HG03354 (cell line): ENCODE measurements around the gene WNT5A.

Source experiments
- ATAC-seq: cut with Tn5 transposase; IDR thresholded peaks from one replicate; pipeline ENCODE4 v1.9.1; 2021; ENCODE audit warnings: mild to moderate bottlenecking; ENCODE audit not compliant: unreplicated experiment, poor library complexity, severe bottlenecking

Gene WNT5A

GRCh38 chr3:55455915-55456314 lies 31.2 kb downstream of the WNT5A start:
- no peak for ATAC-seq

- ATAC-seq = no peak
Observed at GRCh38 chr3:55454611-55455010, 32.5 kb downstream of the WNT5A start.

DNA sequence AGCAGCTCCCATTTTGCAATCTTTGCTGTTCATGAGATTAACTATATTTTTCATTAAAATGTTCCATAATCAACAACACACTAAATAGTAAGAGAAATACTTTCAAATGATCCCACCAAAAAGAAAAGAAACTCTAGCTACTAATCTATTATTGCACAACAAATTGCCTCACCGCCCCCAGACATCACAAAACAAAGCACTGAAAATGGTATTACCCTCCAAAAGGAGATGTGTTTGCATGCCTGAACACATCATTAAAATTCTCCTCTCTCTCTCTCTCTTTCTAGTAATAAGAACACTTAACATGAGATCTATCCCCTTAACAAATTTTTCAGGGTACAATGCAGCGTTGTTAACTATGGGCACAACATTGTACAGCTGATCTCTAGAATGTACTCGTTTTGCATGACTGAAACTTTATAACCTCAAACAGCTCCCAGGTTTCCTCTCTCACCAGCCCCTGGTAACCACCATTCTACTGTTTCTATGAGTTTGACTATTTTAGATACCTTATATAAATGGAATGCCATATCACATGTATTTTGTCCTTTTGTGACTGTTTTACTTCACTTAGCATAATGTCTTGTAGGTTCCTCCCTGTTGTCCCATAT lies 33.1 kb downstream of the WNT5A start:
- no peak for ATAC-seq

DNA sequence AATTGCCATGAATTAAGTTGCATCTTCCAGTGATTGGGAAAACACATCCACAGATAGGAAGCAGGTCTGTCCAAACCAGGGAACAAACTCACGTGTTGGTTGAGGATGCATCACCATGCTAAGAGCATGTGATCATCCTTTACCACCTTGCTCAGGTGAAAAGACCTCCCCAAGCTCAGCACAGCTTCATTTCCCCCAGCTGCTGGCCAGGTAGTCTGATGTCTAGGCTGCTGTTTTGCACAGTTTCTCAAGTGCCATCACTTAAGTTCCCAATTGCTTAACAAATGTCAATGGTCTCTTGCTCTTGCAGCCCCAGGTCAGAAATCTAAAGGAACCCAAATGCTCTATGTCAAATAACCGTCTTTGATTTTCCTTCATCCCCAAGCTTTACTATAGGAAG lies 34.2 kb downstream of the WNT5A start:
- no peak for ATAC-seq

GRCh38 chr3:55449527-55449926 lies 37.6 kb downstream of the WNT5A start:
- no peak for ATAC-seq

GRCh38 chr3:55446850-55447249 lies 40.3 kb downstream of the WNT5A start:
- ATAC-seq = no peak

- ATAC-seq = no peak
Observed at GRCh38 chr3:55445551-55445950, 41.6 kb downstream of the WNT5A start.

DNA sequence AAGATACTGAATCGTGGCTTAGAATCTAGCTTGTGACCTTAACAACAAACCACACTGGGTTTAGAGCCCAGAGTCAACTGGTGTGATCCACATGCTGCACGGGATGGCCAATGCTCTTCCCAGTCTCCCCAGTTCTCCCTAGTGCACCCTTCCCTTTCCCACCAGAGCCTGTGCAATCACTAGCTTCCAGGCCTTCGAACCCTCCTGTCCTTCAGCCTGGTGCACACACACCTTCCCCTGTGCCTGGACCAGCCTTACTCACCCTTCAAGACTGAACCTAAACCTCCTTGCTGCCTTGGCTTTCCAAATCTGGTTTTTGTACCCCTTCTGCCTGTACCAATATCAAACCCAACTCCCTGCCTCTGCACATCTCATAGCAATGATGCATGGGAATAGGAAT lies 43.8 kb downstream of the WNT5A start:
- no peak for ATAC-seq

- no peak for ATAC-seq
Observed at GRCh38 chr3:55442861-55443260, 44.2 kb downstream of the WNT5A start.

DNA sequence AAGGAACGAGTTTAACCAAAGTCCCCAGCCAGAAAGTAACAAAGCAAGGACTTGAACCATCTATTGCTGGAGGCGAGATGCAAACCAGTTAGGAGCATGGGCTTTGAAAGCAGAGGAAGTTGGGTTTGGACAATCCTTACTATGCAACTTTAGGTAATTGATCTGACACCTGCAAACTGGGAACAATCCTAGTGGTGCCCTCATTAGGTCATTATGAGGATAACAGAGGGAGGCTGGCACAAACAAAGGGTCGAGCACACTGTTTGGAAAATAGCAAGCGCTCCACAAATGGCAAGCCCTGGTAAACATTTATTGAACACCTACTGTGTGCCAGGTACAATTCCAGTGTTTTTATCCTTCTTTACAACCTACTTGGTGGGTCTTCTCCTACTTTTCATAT lies 45.6 kb downstream of the WNT5A start:
- no peak for ATAC-seq

DNA sequence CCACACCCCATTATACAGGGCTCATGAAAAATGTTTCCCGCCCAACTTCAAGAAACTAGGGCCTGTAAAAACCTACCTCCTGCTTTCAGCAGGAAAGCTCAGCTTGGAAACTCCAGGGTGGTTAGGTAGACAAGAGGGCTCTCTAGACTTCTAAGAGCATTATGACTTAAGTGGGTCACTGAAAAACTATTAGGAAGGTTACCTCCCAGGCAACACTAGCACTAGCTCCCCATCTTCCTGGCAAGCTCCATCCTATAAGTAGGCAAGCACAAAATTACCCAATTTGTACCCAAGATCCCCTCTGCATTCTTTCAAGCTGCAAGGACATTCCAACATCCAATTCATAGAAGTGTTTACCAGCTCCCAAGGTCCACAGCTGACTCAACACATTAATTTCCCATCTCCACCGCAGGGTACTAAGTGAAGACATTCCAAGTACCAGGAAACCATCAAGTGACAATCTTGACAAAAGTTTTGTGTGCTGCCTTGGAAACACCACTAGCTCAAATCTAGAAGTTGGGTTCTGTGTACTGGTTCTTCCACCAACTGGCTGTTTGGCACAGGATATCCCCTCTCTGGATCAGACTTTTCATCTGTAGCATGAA lies 46.9 kb downstream of the WNT5A start:
- ATAC-seq = no peak

- no peak for ATAC-seq
Observed at GRCh38 chr3:55439657-55440056, 47.4 kb downstream of the WNT5A start.

- no peak for ATAC-seq
Observed at GRCh38 chr3:55436644-55437043, 50.5 kb downstream of the WNT5A start.

DNA sequence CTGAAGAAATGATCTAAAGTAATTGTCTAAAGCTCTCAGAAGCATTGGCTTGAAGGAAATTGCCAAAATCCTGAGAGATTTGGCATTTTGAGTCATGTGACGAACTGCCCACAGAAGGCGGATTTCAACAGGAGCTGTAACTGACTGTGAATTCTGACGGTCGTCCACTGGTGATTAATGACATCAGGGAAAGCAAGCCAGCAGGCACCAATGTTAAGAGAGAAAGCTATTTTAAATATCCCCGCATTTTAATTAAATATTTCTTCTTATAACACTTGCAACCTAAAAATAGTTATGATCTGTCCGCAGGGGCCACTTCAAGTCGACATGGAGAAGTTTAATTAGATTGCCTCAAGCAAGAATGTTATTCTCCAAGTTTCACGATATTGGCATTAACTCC lies 51.6 kb downstream of the WNT5A start:
- no peak for ATAC-seq

DNA sequence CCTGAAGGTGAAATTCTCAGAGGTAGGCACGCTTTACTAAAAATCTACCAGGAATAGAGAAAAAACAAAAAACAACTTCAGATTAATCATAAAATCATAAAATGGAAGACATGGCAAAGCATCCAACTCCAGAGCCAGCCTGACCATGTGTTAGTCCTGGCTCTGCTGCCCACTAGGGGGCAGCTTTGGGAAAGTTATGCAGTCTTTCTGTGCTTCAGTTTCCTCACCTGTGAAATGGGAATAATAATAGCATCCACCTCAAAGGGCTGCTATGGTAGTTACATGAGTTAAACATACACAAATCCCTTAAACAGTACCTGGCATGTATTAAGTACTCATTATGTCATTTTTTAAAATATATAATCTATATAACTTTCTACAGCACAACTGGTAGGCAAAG lies 52.3 kb downstream of the WNT5A start:
- ATAC-seq = peak; percentile 48

DNA sequence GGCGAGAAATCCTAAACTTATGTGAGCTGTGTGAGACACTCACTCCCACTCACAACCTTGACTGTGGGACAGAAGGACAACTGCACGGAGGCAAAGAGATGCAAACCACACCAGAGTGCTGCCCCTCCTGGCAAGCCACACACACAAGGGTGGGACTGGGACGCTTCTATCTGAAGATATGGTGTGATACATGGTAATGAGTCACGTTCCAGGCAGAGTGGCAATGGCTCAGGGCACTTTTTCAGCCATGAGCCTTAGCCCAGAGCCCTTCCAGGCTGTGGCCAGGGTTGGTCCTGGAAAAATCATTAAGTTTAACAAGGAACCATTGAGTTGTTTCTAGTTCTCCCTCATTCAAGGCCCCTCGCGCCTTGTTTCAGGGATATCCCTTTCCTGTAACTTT lies 56.1 kb downstream of the WNT5A start:
- no peak for ATAC-seq

- no peak for ATAC-seq
Observed at GRCh38 chr3:55427739-55428138, 59.4 kb downstream of the WNT5A start.

GRCh38 chr3:55426486-55426885 lies 60.6 kb downstream of the WNT5A start:
- no peak for ATAC-seq

DNA sequence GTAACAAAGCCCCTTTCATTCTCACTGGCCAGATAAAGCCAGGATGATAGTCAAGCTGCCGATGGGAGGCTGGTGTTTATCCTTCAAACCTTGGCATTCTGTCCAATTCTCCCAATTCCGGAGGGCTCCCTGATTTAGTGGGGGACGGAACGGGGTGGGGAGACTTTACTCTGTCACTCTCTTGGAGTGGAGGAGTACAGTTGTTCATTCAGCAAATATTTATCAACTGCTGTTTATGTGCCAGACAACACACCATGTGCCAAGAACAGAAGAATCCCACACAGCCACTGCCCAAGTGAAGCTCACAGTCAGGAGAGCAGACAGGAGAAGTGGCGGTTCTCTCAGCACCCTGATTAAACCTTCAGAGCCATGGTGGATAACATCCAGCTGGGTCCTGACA lies 63.3 kb downstream of the WNT5A start:
- ATAC-seq = no peak

- no peak for ATAC-seq
Observed at GRCh38 chr3:55417211-55417610, 69.9 kb downstream of the WNT5A start.

GRCh38 chr3:55416331-55416821 lies 70.7 kb downstream of the WNT5A start:
- ATAC-seq = no peak
